Stimulated activated CD4-positive, alpha-beta T cell treated with anti-CD3 and anti-CD28 coated beads, Interleukin-15, amount 100 ng/mL, for 24 hours (primary cell): Measurements from ENCODE around the gene CD163.
"Not testable (repeated sequence)": the region's sequence is repeated elsewhere in the genome, so short reads cannot be mapped to it uniquely, and the experiment has no call there.

Source experiments
- DNase-seq: peaks from one replicate; pipeline ENCODE4 v3.0.0-alpha.2; 2020

The CD163 gene

DNA sequence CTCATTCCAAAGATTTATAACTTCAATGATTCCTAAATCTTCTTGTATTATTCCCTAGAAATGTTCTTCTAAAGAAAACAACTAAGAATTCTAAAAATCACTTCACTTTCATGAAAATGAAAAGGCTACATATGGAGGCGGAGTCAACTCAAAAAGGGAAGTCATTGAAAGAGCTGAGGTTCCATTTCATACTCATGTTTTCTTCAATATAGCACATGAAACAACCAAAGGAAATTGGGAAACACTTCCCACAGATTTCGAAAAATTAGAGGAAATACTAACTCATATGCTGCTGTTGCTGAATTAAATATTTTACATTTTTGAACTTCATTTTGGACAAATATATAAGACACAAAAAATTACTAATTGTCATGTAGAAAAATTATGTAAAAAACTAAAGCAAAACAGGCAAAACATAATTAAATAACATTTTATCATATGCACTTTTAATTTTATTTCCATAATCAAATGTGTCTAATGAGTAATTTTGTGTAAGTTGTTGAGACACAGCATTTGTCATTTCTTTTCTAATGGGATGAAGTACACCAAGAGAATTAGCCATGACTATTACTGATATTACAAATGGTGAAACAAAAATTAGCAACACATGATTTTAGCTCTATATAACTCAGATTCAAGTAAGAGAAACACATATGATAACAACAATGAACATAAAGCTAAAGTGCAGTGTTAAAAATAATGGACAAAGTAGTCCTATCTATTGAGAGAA lies at the start of gene CD163:
Gene CD163, minus strand, starts transcription at position 92 of the 730 bp plus-strand sequence. Its CDS starts 87 bp downstream, at position 5.
- no peak for DNase-seq

DNA sequence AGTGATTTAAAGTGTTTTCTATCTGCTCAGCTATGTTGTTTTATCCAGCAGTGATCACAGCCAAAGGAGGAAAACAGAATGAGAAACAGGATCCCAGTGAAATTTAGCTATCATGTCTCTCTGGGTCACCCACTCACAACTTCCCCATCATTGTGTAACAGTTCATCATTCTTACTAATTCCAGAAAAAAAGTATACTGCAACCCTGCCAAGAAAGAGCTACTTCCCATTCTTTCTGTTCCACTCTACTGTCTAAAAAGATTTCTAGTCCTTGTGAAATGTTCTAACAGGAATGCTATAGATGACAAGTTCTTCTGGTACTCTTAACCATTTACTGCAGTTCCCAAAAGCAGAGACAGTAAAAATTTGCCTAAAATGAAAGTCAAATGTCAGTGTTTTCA lies 39.2 kb upstream of the CD163 start:
- no peak for DNase-seq

- no peak for DNase-seq
Observed at GRCh38 chr12:7542046-7542445, 38.5 kb upstream of the CD163 start.

- no peak for DNase-seq
Observed at GRCh38 chr12:7514416-7514815, 10.8 kb upstream of the CD163 start.

DNA sequence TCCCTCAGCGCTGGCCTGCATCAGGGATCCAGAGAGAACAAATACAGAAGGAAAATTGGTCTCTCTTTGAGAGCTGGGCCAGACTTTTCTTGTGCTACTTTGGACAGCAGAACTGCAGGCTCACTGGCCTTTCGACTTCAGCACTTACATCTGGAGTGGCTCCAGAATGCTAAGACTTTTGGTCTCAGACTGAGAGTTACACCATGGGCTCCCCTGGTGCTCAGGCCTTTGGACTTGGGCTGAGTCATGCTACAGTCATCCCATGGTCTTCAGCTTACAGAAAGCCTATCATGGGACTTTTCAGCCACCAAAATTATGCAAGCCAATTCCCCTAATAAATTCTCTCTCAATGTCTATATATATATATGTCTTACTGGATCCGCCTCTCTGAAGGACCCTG lies 9.0 kb upstream of the CD163 start:
- DNase-seq = no peak

- DNase-seq = not testable (repeated sequence)
Observed at GRCh38 chr12:7509793-7510470, 6.4 kb upstream of the CD163 start.

GRCh38 chr12:7502612-7503011 lies 965 bp downstream of the CD163 start:
- DNase-seq = no peak

DNA sequence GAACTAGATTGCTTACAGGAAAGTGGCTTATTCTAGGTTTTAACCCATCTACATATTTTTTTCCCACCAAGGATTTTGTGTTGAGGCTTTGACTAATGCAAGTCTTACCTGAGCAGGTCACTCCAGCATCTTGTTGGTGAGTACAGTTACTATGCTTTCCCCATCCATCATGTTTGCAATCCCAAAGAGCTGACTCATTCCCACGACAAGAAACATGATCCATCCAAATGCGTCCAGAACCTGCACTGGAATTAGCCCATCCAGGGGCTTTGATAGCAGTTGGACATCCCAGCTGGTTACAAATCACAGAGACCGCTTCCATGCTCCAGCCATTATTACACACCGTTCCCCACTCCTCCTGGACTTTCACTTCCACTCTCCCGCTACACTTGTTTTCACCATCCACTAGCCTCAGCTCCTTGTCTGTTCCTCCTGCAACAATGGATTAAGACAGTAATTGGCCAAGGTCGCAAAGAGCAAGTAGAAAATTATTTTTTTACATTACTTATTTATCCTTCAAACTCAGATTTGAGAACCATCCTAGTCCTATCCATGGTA lies 2.5 kb downstream of the CD163 start:
- no peak for DNase-seq

DNA sequence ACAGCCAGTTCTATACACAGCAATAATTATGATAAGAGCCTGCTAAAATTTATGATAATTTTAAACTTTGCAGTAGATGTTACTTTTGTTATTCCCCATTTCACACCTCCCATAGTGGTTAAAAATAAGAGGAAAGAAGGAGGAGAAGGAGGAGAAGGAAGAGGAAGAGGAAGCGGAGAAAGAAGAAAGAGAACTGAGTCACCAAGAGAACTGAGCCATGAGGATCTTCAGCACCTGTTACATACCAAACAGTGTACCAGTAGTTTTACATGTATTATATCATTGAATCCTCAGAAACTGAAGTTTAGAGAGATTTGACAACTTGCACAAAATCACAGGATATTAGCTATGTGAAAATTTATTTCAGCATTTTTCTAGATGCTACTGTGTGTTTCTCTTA lies 3.9 kb downstream of the CD163 start:
- DNase-seq = no peak

DNA sequence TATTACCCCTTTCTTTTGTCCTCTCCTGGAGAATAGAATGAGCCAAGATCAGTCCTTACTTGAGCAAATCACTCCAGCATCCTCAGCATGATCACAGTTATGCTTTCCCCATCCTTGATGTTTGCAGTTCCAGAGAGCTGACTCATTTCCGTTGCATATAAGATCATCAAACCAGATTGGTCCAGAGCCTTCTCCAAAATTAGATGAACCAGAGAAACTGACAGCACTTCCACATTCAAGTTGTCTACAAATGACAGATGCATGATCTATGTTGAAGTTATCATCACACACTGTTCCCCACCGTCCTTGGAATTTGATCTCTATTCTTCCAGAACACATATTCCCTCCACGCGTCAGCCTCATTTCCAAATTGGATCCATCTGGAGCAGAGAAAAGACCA lies 4.8 kb downstream of the CD163 start:
- DNase-seq = no peak

GRCh38 chr12:7497661-7498060 lies 5.9 kb downstream of the CD163 start:
- no peak for DNase-seq

DNA sequence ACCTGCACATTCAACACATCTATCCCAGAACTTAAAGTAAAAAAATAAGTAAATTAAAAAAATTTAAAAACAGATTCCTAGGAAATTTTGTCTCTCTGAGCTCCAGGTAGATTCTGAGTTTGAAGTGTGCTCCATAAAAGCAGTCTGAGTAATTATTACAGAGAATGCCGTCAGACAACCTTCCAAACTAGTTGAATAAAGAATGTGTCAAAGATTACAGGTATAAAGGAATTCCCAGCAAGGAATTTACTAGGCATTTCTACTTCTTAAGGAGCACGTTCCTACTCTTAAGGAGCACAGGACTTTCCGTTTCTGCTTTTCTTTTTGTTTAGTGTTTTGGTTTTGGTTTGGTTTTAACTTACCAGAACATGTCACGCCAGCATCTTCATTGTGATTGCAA lies 7.1 kb downstream of the CD163 start:
- no peak for DNase-seq

DNA sequence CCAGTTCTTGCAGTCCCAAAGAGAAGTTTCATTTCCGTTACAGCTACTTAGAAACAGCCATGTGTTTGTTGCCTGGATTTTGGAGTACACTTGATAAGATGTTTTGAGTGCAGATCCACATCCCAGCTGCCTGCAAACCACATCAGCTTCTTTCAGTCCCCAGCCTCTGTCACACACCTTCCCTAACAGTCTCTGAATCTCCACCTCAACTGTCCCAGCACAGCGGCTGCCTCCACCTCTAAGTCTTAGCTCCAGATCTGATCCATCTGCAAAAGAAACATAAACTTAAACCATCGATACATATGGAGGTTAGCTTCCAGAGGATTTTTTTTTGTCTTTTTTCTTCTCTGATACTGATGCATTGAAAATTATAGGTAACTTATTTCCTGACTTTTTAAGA lies 8.4 kb downstream of the CD163 start:
- no peak for DNase-seq

DNA sequence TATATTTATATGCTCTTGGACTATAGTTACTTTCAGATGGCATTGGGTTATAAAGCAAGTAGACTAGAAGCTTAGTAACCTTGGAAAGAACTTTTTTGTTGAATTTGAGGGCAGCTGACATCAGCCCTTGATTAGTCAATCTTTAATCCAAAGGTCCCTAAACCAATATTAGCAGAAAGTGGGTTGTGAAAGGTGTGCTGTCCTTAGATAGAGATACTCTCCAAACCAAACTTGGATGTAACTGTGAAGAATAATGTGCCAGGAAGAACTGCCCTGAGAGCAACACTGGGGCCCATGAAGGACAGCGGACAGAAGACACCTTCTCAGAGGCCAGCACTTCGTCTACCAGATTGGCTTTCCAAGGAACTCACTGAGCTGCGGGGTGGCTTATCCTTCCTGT lies 10.6 kb downstream of the CD163 start:
- no peak for DNase-seq

DNA sequence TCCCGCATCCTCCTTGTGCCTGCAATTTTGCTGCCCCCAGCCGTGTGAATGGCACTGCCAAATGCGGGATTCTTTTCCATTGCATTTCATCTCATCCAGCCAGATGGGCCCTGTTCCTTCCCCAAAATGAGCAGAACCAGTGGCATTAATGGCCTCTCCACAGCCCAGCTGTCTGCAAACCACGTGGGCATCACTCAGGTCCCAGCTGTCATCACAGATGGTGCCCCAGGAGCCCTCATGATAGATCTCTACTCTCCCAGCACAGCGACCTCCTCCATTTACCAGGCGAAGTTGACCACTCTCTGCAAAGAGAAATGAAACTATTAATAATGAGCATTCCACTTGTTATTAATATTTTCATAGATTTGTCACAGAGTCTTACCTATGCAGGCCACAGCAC lies 17.1 kb downstream of the CD163 start:
- no peak for DNase-seq

GRCh38 chr12:7485095-7485494 lies 18.5 kb downstream of the CD163 start:
- no peak for DNase-seq

GRCh38 chr12:7483343-7483742 lies 20.2 kb downstream of the CD163 start:
- no peak for DNase-seq

- no peak for DNase-seq
Observed at GRCh38 chr12:7479771-7480170, 23.8 kb downstream of the CD163 start.

DNA sequence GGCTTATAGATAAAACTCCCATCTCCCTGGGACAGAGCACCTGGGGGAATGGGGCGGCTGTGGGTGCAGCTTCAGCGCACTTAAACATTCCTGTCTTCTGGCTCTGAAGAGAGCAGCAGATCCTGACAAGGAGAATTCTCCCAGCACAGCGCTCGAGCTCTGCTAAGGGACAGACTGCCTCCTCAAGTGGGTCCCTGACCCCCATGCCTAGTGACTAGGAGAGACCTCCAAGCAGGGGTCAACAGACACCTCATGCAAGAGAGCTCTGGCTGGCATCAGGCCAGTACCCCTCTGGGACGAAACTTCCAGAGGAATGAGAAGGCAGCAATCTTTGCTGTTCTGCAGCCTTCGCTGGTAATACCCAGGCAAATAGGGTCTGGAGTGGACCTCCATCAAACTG lies 31.5 kb downstream of the CD163 start:
- no peak for DNase-seq

- DNase-seq = peak; percentile 61
Observed at GRCh38 chr12:7460375-7461259, 43.0 kb downstream of the CD163 start.

- no peak for DNase-seq
Observed at GRCh38 chr12:7459973-7460372, 43.6 kb downstream of the CD163 start.

DNA sequence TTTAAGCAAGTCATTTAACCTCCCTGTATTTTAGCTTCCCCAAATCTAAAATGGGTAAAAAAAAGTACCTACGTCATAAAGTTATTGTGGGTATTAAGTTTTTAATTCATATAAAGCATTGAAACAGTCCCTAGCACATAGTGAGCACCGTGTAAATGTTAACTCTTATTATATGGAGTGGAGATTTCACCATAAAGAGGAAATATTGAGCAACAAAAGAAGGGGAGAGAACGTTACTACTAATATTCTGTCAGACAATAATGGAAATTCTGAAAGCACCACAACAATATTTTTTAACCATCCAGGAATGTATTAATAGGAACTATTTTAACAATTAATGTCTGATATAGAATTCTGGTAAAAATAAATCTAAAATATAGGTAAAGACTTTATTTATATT lies 51.8 kb downstream of the CD163 start:
- no peak for DNase-seq

GRCh38 chr12:7450667-7451066 lies 52.9 kb downstream of the CD163 start:
- no peak for DNase-seq
